GM21825 (cell line): ENCODE data around the gene SGIP1.
"Not testable (repeated sequence)": the region's sequence is repeated elsewhere in the genome, so short reads cannot be mapped to it uniquely, and the experiment has no call there.

Experiments
- ATAC-seq: cut with Tn5 transposase; IDR thresholded peaks from one replicate; pipeline ENCODE4 v1.9.1; 2021; ENCODE audit warnings: mild to moderate bottlenecking, moderate library complexity; ENCODE audit not compliant: unreplicated experiment

SGIP1 gene

GRCh38 chr1:66552287-66552686 is 18.3 kb downstream of the SGIP1 start:
- no peak for ATAC-seq

GRCh38 chr1:66552829-66553228 is 18.9 kb downstream of the SGIP1 start:
- no peak for ATAC-seq

- no peak for ATAC-seq
These were observed 19.9 kb downstream of the SGIP1 start for GRCh38 chr1:66553846-66554245.

- ATAC-seq, result no peak
These were observed 22.2 kb downstream of the SGIP1 start for GRCh38 chr1:66556161-66556611.

- no peak for ATAC-seq
These were observed 23.2 kb downstream of the SGIP1 start for GRCh38 chr1:66557157-66557556.

GRCh38 chr1:66559517-66559916 is 25.6 kb downstream of the SGIP1 start:
- ATAC-seq, result no peak

- no peak for ATAC-seq
These were observed 28.6 kb downstream of the SGIP1 start for GRCh38 chr1:66562561-66562960.

- ATAC-seq, result no peak
These were observed 29.3 kb downstream of the SGIP1 start for GRCh38 chr1:66563094-66563800.

- no peak for ATAC-seq
These were observed 30.1 kb downstream of the SGIP1 start for GRCh38 chr1:66563941-66564630.

GRCh38 chr1:66570196-66570595 is 36.2 kb downstream of the SGIP1 start:
- ATAC-seq, result no peak

- no peak for ATAC-seq
These were observed 37.8 kb downstream of the SGIP1 start for GRCh38 chr1:66571789-66572188.

GRCh38 chr1:66575739-66576138 is 41.8 kb downstream of the SGIP1 start:
- no peak for ATAC-seq

- ATAC-seq, result no peak
These were observed 42.7 kb downstream of the SGIP1 start for GRCh38 chr1:66576645-66577044.

- no peak for ATAC-seq
These were observed 44.9 kb downstream of the SGIP1 start for GRCh38 chr1:66578841-66579240.

- ATAC-seq, result no peak
These were observed 46.1 kb downstream of the SGIP1 start for GRCh38 chr1:66580081-66580480.

GRCh38 chr1:66583021-66583420 is 49.1 kb downstream of the SGIP1 start:
- ATAC-seq, result no peak

- no peak for ATAC-seq
These were observed 51.0 kb downstream of the SGIP1 start for GRCh38 chr1:66585002-66585401.

GRCh38 chr1:66589326-66589725 is 55.4 kb downstream of the SGIP1 start:
- no peak for ATAC-seq

- ATAC-seq, result not testable (repeated sequence)
These were observed 58.2 kb downstream of the SGIP1 start for GRCh38 chr1:66592106-66592507.

GRCh38 chr1:66596191-66596590 is 62.2 kb downstream of the SGIP1 start:
- no peak for ATAC-seq

- ATAC-seq, result no peak
These were observed 63.5 kb downstream of the SGIP1 start for GRCh38 chr1:66597500-66597899.

- ATAC-seq, result no peak
These were observed 64.7 kb downstream of the SGIP1 start for GRCh38 chr1:66598670-66599069.
